GM21737 (cell line): Measurements from ENCODE around the gene POU4F1.

Experiments
- ATAC-seq: cut with Tn5 transposase; IDR thresholded peaks from one replicate; pipeline ENCODE4 v1.9.1; 2021; ENCODE audit warnings: mild to moderate bottlenecking, moderate library complexity; ENCODE audit not compliant: unreplicated experiment

POU4F1 gene

GRCh38 chr13:78607409-78608251 lies 4.3 kb upstream of the POU4F1 start:
- ATAC-seq: no peak

GRCh38 chr13:78606471-78607408 lies 3.4 kb upstream of the POU4F1 start:
- ATAC-seq: no peak

- no peak for ATAC-seq
These were observed 1.6 kb upstream of the POU4F1 start for GRCh38 chr13:78604782-78605611.

- peak; percentile 16 for ATAC-seq
These were observed 652 bp downstream of the POU4F1 start for GRCh38 chr13:78602561-78603239.

- ATAC-seq: no peak
These were observed 1.3 kb downstream of the POU4F1 start for GRCh38 chr13:78601874-78602560.

- no peak for ATAC-seq
These were observed 2.1 kb downstream of the POU4F1 start for GRCh38 chr13:78601124-78601873.

- ATAC-seq: no peak
These were observed 3.0 kb downstream of the POU4F1 start for GRCh38 chr13:78600280-78600883.

- ATAC-seq: no peak
These were observed 3.6 kb downstream of the POU4F1 start for GRCh38 chr13:78599645-78600279.

GRCh38 chr13:78598966-78599644 lies 4.2 kb downstream of the POU4F1 start:
- ATAC-seq: no peak

GRCh38 chr13:78598116-78598781 lies 5.1 kb downstream of the POU4F1 start:
- ATAC-seq: no peak

- ATAC-seq: no peak
These were observed 5.8 kb downstream of the POU4F1 start for GRCh38 chr13:78597602-78597932.

- no peak for ATAC-seq
These were observed 6.4 kb downstream of the POU4F1 start for GRCh38 chr13:78596736-78597601.

- no peak for ATAC-seq
These were observed 7.0 kb downstream of the POU4F1 start for GRCh38 chr13:78596399-78596735.

GRCh38 chr13:78595495-78596398 lies 7.6 kb downstream of the POU4F1 start:
- ATAC-seq: no peak

- ATAC-seq: no peak
These were observed 8.8 kb downstream of the POU4F1 start for GRCh38 chr13:78594456-78594975.
